Activated CD8-positive, alpha-beta memory T cell treated with anti-CD3 and anti-CD28 coated beads for 48 hours (primary cell): Measurements from ENCODE around the gene CACNA2D3.

Experiments used
- DNase-seq, 3 experiments: peaks; one replicate each; pipeline ENCODE4 v3.0.0-alpha.2; 2020; ENCODE audit warnings: low read depth in 2 of 3, low spot score in 2 of 3

CACNA2D3 gene

GRCh38 chr3:54361746-54362283 is 239.5 kb downstream of the CACNA2D3 start:
- no peak for DNase-seq

GRCh38 chr3:54366007-54366750 is 243.8 kb downstream of the CACNA2D3 start:
- DNase-seq, result no peak

GRCh38 chr3:54366839-54367238 is 244.5 kb downstream of the CACNA2D3 start:
- no peak for DNase-seq

GRCh38 chr3:54372232-54372631 is 249.9 kb downstream of the CACNA2D3 start:
- DNase-seq, result no peak

- DNase-seq, result no peak
These were observed 252.0 kb downstream of the CACNA2D3 start for GRCh38 chr3:54374214-54374852.

GRCh38 chr3:54376142-54376807 is 253.9 kb downstream of the CACNA2D3 start:
- DNase-seq, result no peak

- no peak for DNase-seq
These were observed 254.7 kb downstream of the CACNA2D3 start for GRCh38 chr3:54376939-54377578.

- DNase-seq, result no peak
These were observed 255.8 kb downstream of the CACNA2D3 start for GRCh38 chr3:54378184-54378583.

- no peak for DNase-seq
These were observed 261.9 kb downstream of the CACNA2D3 start for GRCh38 chr3:54384279-54384678.

- no peak for DNase-seq
These were observed 268.2 kb downstream of the CACNA2D3 start for GRCh38 chr3:54390582-54390981.

GRCh38 chr3:54393150-54393549 is 270.8 kb downstream of the CACNA2D3 start:
- DNase-seq, result no peak

- DNase-seq, result no peak
These were observed 286.0 kb downstream of the CACNA2D3 start for GRCh38 chr3:54408328-54408727.

- DNase-seq, result no peak
These were observed 299.6 kb downstream of the CACNA2D3 start for GRCh38 chr3:54421943-54422342.

- DNase-seq, result no peak
These were observed 301.9 kb downstream of the CACNA2D3 start for GRCh38 chr3:54424292-54424691.

- DNase-seq, result no peak
These were observed 304.0 kb downstream of the CACNA2D3 start for GRCh38 chr3:54426381-54426780.

- DNase-seq, result no peak
These were observed 305.1 kb downstream of the CACNA2D3 start for GRCh38 chr3:54427501-54427900.

GRCh38 chr3:54427941-54428871 is 305.9 kb downstream of the CACNA2D3 start:
- peak in 1 of 3 experiments; percentile 2 for DNase-seq

GRCh38 chr3:54432975-54433374 is 310.6 kb downstream of the CACNA2D3 start:
- no peak for DNase-seq

- no peak for DNase-seq
These were observed 311.5 kb downstream of the CACNA2D3 start for GRCh38 chr3:54433846-54434245.

- DNase-seq, result no peak
These were observed 312.4 kb downstream of the CACNA2D3 start for GRCh38 chr3:54434756-54435155.
